Smooth muscle cell of the brain vasculature (primary cell): Measurements from ENCODE around the gene LDB1.
A peak's percentile ranks its signal among the peaks of the same experiment; 100 is the strongest.

Experiments
- DNase-seq: peaks from one replicate; pipeline ENCODE4 v3.0.0-alpha.2; 2012; ENCODE audit warnings: low read depth, low spot score

The LDB1 gene

DNA sequence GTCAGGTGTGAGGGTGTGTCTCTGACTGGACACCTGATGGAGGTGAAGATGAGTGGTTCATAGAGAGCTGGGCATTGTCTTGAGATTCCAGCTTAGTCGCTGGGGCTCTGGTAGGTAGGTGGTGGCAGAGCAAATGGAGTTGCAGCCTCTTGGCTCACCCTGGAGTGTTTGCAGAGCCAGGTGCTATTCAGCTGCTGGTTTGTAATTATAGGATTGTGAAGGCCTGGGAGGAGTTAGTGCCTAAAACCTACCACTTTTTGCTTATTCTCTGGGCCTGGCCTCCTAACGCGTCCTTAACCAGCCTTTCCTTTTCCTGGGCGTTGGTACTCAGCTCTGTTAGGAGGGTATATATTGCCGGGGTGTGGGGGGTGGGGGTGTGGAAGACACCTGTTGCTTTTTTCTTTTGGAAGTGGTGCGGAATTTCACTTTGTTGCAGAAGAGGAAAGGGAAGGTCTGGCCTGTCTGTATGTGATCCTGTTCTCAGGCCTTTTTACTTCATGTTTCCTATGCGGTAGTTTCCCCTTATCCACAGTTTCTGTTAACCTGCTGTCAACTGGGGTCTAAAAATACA, 15.9 kb upstream of the LDB1 start:
- DNase-seq: no peak

DNA sequence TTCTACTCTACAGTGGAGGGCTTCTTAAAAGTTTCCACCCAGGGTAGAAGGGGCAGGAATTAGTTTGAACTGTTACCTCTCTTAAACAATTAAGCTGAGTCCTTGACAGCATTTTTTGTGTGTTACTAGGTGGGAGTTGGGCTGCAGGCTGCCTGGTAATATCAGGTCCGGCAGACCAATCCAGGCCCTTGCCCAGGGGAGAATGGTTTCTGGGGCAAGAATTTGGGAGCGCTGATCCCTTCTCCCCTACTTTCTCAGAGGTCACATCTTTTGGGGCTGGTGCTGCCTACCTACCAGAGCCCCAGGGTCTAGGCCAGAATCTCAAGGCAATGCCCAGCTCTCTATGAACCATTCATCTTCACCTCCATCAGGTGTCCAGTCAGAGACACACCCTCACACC, 14.2 kb upstream of the LDB1 start:
- DNase-seq: no peak

DNA sequence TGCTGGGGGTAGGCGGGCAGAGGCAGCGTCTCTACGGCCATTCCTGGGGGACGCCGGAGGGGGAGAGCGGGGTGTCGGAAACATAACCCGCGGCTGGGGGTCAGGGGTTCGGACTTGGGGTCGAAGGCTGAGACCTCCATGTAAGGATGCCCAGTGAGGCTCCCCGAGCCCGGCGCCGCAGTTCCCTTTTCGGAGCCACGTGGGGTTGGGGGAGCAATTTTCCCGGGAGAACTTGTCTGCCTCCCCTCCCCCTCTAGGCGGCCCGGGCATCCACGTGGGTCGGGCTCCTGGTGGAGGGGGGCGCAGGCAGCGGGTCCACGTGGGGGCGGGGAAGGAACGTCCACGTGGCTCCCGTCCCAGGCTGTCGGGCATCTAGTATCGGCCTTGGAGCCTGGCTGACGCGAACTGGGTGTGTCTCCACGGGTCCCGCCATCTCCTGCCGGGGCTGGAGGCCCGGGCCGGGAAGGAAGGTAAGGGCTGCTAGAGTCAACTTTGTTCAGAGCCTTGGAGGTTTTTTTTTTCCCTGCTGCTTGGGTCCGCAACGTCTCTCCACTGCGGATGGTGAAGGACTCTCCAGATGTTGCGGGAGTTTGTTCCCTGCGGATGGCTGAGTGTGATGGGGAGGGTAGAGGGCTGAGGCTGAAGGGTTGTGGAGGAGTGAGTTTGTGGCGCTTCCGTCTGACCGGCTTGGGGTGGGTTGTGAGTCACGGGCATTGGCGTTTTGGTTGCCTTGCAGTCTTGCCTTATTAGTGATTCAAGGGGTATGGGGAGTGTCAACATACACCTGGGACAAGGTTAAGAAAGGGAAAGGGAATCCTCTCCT, 13.4 kb upstream of the LDB1 start:
- DNase-seq: no peak

DNA sequence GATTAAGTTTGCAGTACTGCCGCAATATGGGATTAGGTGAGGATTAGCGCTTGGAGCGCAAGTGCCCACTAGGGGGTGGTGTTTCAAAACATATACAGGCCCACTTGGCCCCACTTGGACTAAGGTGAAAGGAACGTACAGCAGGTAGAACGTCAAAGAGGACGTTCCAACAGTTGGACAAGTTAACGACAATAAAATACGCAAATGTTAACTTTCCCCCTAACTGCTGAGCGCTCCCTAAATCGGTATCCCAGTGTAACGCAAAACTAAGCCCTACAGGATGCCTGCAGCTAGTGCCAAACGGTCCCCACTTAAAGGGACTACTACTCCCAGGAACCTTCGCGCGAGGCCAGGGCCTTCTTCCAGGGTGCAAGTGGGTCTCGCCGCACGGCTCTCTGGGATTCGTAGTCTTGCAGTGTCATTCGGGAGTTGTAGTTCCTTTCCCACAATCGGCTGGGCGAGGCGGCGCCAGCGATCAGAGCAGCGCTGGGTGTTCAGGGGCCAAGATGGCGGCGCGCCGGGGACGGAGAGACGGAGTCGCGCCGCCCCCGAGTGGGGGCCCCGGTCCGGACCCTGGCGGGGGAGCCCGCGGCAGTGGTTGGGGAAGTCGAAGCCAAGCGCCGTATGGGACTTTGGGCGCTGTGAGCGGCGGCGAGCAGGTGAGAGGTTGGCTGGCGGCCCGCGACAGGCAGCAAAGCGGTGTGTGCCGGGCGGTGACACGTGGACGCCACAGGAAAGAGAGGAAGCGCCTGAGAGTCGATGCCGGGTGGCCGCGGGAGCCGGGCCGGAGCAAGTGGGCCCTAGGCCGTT, 12.6 kb upstream of the LDB1 start, which contains the start of gene PPRC1:
Gene PPRC1 (plus strand): TSS at position 478 of the 810 bp plus-strand sequence. CDS start 29 bp downstream, at position 507.
- DNase-seq: peak; percentile 99

DNA sequence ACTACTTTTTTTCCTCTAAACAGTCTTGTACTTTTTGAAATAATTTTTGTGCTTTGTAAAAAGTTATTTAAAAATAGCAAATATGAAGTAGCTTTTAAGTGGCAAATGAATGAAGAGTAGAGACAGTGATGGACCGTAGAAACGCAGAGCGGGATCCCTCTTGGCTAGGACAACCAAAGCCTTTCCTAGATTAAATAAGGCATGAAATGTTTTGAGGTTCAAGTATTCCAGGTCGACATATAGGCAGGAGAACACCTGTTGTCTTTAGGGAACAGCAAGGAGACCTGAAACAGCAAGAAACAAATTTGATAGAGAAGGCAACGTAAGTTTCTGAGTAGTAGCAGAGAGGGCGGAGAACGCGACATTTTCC, 12.0 kb upstream of the LDB1 start:
- DNase-seq: no peak

DNA sequence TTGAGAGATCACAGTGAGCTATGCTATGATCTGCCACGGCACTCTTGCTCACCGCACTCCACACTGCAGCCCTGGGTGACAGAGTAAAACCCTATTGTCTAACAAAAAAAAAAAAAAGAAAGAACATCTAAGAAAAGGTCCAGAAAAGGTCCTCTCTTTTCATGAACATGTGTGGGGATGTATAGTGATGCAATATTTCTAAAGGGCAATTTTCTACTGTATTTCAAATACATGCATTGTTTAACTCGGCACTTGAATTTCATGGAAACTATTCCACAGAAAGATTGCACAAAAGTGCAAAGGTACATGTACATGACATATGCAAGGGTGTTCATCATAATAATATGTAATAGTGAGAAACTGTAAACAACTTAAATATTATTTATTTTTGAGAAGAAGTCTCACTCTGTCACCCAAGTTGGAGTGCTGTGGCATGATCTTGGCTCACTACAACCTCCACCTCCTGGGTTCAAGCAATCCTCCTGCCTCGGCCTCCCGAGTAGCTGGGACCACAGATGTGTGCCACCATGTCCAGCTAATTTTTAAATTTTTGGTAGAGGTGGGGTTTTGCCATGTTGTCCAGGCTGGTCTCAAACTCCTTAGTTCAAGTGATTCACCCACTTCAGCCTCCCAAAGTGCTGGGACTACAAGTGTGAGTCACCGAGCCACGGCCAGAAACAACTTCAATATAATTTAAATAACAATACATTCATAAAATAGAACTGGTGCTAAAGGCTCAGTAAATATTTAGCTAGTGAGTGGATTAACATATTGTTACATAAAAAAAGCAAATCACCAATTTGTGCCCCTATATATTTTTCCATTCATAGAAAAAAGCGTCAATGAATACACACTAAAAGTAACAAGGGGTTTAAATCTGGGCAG, 11.4 kb upstream of the LDB1 start:
- DNase-seq: no peak

DNA sequence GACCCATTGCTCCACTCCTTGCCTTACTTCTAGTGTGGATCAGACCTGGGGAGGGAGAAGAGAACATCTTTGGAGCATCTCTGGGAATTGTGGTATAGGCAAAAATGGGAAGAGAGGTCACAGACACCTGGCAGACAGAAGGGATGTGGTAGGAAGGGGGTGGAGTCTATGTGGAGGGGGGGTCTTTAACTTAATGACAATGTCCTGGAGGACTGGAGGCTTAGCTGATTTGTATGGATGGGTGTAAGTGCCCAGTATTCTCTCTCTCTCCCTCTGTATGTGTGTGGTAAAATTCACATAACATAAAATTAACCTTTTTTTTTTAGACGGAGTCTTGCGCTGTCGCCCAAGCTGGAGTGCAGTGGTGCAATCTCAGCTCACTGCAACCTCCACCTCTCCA, 3.1 kb upstream of the LDB1 start:
- DNase-seq: no peak

DNA sequence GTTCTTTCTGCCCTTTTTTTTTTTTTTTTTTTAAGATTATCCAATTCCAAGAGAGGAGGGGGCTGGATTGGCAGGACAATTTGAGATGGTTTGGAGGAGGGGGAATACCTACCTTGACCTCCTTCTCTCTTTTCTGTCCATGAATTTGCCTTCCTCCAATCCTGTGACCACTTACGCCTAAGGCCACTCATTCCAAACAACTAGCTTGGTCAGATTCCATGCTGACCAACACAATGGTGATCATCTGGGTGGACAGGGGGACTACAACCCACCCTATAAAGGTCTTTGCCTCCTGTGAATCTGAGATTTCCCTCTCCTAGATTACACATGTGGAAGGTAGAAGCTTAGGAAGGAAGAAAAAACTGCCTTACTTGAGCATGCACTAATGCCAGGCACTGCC, 2.3 kb upstream of the LDB1 start:
- DNase-seq: no peak

DNA sequence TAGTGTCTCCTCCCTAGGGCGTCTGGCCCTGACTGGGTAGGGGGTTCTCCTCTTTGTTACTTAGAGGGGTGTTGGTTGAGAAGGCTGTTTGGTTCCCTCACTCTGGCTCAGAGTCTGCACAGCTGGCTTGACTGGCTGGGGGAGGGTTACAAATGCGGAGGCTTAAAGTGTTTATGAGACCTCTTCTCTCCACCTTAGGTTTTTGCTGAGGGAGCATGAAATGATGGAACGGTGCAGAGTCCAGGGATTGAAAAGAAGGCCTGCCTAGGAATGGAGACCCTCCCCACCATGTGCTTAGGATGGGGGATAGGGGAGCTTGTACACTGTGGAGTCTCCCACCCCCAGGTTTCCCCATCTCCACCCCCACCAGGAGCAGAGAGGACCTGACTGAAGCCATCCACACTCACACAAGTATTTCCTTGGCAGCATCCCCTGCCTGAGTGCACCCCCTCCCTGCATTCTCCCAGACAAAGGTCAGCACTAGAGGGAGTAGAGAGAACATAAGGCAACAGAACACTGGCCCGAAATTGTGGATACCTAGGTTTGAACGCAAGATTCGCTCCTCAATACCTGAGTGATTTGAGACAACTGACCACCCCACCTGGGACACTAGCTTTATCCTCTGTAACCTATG, 1.7 kb upstream of the LDB1 start:
- DNase-seq: no peak

DNA sequence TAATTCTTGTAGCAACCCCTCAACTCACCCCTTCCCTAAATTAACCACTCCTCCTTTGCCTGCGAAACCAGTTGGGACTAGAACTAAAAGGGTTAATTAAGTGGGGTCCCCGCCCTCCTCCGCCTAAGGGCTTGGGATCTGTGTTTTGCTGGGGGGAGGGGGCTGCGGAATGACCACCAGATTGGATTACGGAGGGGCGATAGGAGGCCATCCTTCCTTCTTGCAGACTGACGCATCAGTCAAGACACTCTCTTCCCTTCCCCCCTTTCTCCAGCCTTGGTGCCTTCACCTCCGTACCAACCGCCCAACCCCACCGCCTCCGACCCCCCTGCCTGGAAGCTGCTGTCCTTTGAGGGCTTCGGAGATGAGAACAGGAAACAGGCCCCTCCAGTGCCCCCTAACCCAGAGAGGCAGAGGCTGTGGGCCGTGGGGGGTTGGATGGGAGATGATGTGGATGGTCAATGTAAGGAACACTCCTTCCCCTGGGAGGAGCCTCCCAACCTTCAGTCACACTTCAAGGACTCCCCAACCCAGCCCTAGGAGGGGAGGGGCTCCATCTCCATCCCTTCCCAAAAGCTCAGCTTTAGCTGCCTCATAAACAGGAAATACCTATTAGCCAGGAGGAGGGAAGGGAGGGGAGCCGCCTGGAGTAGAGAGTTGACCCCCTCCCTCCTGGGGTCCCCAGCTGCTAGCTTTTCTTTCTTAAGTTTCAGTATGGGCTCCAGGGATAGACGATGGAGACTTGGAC, 997 bp upstream of the LDB1 start:
- DNase-seq: peak; percentile 89

DNA sequence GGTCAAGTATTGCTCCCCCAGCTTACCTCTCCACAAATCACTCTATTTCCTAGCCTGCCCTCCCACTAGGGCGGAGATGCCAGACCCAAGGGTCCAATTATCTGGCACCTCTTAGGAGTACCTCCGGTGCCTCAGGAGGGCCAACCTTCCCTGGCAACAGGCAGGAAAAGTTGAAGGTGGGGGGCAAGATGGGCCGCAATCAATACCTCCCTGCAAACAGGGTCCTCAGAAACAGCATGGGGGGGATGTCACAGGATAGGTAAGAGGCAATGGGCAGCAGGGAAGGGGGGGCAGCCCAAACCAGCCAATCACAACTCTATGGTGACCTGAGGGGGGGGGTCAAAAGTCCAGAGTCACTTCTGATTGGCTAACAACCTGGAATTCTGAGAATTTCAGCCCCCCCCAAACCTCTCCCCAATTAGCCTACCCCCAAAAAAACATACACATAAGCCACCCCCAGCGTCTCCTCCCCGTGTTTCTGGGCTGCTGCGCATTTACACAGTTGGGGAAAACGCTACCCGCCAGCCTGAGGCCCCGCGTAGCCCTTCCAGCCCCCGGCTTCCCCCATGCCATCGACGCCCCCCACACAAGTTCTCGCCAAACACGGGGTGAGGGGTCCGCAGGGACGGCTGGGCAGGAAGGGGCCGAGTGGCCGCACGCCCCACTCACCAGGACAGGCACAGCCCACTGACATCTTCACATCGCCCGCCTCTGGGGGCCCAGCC, 589 bp downstream of the LDB1 start:
- no peak for DNase-seq

DNA sequence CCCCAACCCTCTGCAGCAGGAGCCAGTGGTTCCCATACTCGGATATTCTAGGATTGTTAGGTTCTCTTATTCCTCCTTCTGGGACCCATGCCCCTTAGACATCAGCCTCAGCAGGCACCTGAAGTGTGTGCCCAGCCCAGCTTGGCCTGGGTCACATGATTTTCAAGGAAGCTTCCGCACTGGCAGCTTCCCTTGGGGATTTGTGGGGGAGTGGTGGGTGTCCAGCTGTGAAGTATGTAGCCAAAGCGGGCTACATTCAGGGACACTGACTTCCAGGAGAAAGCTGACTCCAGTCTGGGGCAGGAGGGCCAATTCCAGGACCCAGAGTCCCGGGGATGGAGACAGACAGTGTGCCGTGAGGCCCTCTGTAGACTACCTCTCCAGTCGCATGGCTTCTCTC, 1.3 kb downstream of the LDB1 start:
- no peak for DNase-seq

DNA sequence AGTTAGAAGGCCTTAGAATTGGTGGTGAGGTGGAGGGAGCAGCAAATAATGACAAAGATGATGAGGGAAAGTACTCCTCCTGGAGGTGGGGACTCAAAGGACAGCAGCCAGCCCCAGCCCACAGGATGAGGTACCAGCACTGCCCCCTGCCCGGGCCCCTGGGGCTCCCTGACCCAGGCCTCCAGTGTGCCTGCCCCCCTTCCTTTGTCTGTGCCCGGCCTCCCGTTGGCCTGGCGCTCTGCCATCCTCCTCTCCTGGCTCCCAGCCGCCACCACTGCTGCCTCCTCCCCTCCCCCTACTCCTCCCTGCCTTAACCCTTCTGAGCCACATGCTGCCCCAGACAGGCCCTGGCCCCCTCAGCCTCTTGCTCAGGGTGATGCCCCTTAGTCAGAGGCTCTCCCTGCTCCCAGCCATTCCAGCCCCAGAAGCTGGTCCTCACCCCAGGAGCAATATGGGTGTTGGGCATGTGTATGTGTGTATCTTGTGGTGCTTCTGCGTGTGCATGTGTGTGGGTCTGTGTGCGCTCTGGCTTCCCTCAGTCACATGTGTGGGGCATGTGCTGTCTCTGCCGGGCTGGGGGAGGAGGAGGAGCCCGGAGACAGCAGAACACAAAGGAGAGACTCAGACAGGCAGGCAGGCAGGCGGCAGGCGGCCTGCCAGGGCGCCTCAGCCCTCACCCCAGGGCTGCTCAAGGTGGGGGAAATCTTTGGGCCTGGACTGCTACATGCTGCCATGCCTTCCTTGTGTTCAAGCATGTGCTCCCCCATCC, 2.6 kb downstream of the LDB1 start:
- DNase-seq: no peak

DNA sequence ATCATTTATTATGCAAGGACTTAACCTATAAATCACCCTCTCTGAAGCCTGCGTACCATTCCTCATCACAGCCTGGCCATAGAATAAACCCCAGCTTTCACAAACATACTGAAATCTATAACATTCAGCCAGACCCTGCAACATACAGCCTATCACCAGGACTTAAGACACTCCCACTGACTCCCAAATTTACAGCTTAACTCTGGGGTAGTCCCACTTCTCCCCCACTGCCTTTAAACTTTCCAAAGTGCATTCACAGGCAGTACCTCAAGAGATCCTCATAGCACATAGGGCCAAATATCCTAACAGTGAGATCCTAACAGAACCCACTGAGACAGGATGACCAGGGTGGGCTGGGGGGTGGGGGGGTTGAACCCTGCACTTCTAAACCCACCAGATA, 3.5 kb downstream of the LDB1 start:
- no peak for DNase-seq

DNA sequence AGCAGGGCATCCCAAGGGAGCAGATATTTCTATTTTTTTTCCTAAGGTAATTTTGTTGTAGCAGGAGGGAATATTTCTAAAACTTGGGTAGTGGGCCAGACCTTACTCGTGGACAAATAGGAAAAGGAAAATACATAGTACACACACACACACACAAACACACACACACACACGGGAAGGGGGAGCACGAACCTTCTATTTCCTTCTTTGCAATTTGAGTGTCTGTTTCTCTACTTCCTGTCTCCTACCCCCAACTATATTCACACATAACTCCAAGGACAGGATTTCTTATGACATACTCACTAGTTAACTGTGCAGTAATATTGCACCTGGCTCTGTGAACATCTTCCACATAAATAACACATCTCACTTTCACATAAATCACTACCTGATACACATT, 4.4 kb downstream of the LDB1 start:
- no peak for DNase-seq

DNA sequence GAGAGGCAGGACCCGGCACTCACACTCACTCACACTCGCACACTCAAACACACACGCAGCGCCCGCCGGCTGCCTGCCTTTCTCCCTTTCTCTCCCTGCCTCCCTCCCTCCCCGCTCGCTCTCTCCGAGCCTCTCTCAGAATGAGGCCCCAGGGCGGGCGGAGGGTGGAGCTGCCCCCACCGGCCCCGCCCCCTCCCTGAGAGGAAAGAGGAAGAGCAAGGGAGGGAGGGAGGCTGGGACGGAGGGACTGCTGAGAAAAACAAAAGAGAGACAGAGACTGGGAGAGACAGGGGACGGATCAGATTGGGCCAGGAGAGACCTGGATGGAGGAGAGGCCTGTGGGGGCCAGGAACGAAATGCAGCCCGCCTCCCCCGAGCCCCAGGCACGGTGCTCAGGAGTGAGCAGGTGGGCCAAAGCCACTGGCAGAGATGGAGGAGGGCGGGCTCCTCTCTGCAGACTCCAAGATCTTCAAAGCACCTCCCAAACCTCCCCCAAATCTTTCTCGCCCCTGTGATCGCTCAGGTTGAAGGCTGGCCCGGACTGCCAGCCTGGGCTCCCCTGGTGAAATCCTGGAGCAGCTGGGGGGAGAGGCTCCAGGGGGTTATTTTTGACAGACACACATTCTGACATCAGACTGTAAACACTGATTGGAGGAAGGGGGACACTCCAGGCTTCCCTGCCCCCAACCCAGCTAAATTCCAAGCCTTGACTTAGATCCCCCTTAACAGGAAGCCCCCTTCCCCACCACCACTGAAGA, 5.1 kb downstream of the LDB1 start:
- DNase-seq: no peak

DNA sequence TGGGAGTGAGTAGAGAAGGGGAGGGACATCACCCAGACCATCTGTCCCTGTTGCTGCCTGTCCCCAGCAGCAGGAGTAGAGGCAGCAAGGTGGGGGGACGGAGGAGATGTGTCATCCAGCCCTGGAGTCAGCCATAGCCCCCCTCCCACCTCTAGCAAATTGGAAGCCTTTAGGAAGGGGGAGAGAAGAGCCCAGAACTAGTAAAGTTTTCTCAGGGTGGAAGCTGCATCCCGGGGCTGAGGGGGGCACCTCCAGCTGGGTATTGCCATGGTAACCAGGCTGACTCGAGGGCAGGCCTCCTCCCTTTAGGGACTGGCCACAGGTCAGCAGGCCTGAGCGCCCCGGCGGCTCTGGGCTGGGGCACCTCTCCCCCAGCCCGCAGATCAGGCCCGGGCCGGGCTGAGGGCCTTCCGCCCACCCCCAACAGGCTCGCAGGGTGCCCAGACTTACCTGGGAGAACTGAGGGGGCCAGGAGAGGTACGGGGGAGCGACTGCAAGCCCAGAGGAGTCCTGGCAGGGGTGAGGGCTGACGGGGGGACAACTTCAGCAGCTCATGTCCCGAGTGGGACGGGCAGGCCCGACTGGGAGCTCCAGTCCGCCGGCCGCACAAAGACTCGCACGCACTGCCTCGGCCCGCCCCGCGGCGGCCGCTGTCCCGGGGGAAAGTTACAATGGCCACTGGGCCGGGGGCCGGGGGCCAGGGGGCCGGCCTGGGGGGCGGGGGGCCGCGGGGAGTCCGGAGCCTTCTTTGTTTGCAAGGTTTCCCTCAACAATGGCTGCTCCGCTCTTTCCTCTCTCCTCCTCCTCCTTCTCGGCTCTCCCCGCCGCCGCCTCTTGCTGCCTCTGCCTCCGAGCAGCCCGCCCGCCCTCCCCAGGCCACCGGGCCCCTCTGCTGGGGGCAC, 6.0 kb downstream of the LDB1 start:
- no peak for DNase-seq
